ENCODE results near the gene NTM. TPM values are rescaled to one million over a fixed set of nuclear protein-coding genes. Genes with fewer than 3 reads are reported as not detected.

NTM gene
- polyA plus RNA-seq, 1 donor from 2014 or later: 39.4 TPM

GRCh38 chr11:131633921-131634715 lies 263.7 kb downstream of the NTM start:
- Histone ChIP-seq H3K36me3 (ENCODE audit: insufficient read depth, low read length) (no peaks in the 10 kb centered on the region), H3F3A (ENCODE audit: insufficient read depth, low read length, poor library complexity, severe bottlenecking) (no peaks in the 10 kb centered on the region), H3K27me3 (ENCODE audit: insufficient read depth, low read depth, low read length) (no peaks in the 10 kb centered on the region), H3K9me3 (ENCODE audit: low read length) (no peaks in the 10 kb centered on the region), H3K9ac (ENCODE audit: low read length) (no peak overlapping the region), H3K79me2 (replicated peaks; ENCODE audit: insufficient read depth, low read length) (no peaks in the 10 kb centered on the region), H4K20me1 (ENCODE audit: insufficient read depth) (no peaks in the 10 kb centered on the region), H3K27ac (ENCODE audit: low read length) (no peak overlapping the region), H3K4me2 (ENCODE audit: low read length) (no peak overlapping the region), H2AFZ (ENCODE audit: low read depth, low read length) (no peak overlapping the region), H3K4me3 (ENCODE audit: low read length) (no peak overlapping the region), H3K9me2 (ENCODE audit: insufficient read depth, low read length) (no peaks in the 10 kb centered on the region)
- TF ChIP-seq RAD21 (conservative IDR thresholded peaks at IDR 0.05): no peak
- TF ChIP-seq, protein P1, sequence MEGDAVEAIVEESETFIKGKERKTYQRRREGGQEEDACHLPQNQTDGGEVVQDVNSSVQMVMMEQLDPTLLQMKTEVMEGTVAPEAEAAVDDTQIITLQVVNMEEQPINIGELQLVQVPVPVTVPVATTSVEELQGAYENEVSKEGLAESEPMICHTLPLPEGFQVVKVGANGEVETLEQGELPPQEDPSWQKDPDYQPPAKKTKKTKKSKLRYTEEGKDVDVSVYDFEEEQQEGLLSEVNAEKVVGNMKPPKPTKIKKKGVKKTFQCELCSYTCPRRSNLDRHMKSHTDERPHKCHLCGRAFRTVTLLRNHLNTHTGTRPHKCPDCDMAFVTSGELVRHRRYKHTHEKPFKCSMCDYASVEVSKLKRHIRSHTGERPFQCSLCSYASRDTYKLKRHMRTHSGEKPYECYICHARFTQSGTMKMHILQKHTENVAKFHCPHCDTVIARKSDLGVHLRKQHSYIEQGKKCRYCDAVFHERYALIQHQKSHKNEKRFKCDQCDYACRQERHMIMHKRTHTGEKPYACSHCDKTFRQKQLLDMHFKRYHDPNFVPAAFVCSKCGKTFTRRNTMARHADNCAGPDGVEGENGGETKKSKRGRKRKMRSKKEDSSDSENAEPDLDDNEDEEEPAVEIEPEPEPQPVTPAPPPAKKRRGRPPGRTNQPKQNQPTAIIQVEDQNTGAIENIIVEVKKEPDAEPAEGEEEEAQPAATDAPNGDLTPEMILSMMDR (IDR thresholded peaks at IDR 0.05; ENCODE audit: poor library complexity, severe bottlenecking): no peak
- TF ChIP-seq, protein P2, sequence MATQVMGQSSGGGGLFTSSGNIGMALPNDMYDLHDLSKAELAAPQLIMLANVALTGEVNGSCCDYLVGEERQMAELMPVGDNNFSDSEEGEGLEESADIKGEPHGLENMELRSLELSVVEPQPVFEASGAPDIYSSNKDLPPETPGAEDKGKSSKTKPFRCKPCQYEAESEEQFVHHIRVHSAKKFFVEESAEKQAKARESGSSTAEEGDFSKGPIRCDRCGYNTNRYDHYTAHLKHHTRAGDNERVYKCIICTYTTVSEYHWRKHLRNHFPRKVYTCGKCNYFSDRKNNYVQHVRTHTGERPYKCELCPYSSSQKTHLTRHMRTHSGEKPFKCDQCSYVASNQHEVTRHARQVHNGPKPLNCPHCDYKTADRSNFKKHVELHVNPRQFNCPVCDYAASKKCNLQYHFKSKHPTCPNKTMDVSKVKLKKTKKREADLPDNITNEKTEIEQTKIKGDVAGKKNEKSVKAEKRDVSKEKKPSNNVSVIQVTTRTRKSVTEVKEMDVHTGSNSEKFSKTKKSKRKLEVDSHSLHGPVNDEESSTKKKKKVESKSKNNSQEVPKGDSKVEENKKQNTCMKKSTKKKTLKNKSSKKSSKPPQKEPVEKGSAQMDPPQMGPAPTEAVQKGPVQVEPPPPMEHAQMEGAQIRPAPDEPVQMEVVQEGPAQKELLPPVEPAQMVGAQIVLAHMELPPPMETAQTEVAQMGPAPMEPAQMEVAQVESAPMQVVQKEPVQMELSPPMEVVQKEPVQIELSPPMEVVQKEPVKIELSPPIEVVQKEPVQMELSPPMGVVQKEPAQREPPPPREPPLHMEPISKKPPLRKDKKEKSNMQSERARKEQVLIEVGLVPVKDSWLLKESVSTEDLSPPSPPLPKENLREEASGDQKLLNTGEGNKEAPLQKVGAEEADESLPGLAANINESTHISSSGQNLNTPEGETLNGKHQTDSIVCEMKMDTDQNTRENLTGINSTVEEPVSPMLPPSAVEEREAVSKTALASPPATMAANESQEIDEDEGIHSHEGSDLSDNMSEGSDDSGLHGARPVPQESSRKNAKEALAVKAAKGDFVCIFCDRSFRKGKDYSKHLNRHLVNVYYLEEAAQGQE (IDR thresholded peaks at IDR 0.05; ENCODE audit: borderline replicate concordance): no peak
- no peak for TF ChIP-seq EZH2 (IDR thresholded peaks at IDR 0.05; ENCODE audit: borderline replicate concordance, insufficient read depth, low read length, poor library complexity, severe bottlenecking)
- TF ChIP-seq POLR2AphosphoS5 (IDR thresholded peaks at IDR 0.05): no peak
- TF ChIP-seq MXI1 (conservative IDR thresholded peaks at IDR 0.05; ENCODE audit: poor library complexity, severe bottlenecking): no peak
- TF ChIP-seq SMC3 (conservative IDR thresholded peaks at IDR 0.05; ENCODE audit: poor library complexity): no peak
- no peak for TF ChIP-seq TAF1 (IDR thresholded peaks at IDR 0.05; ENCODE audit: low read depth)
- no peak for TF ChIP-seq EP300 (conservative IDR thresholded peaks at IDR 0.05; ENCODE audit: poor library complexity, severe bottlenecking)

- no peaks in the 10 kb centered on the region for H3K79me2 ChIP-seq (replicated peaks; ENCODE audit: insufficient read depth, low read length)
- H3K36me3 ChIP-seq (ENCODE audit: insufficient read depth, low read length): no peaks in the 10 kb centered on the region
- no peak overlapping the region for H2AFZ ChIP-seq (ENCODE audit: low read depth, low read length)
- no peaks in the 10 kb centered on the region for H3F3A ChIP-seq (ENCODE audit: insufficient read depth, low read length, poor library complexity, severe bottlenecking)
- H3K27me3 ChIP-seq (ENCODE audit: insufficient read depth, low read depth, low read length): no peaks in the 10 kb centered on the region
- no peak overlapping the region for H3K27ac ChIP-seq (ENCODE audit: low read length)
- no peak overlapping the region for H3K4me2 ChIP-seq (ENCODE audit: low read length)
- no peak overlapping the region for H3K4me3 ChIP-seq (ENCODE audit: low read length)
- no peak for TF ChIP-seq RAD21 (conservative IDR thresholded peaks at IDR 0.05)
- TF ChIP-seq POLR2AphosphoS5 (IDR thresholded peaks at IDR 0.05): no peak
- no peak for TF ChIP-seq MXI1 (conservative IDR thresholded peaks at IDR 0.05; ENCODE audit: poor library complexity, severe bottlenecking)
- TF ChIP-seq EP300 (conservative IDR thresholded peaks at IDR 0.05; ENCODE audit: poor library complexity, severe bottlenecking): no peak
- TF ChIP-seq, protein P1 (IDR thresholded peaks at IDR 0.05; ENCODE audit: poor library complexity, severe bottlenecking): no peak
- no peak for TF ChIP-seq TAF1 (IDR thresholded peaks at IDR 0.05; ENCODE audit: low read depth)
- TF ChIP-seq SMC3 (conservative IDR thresholded peaks at IDR 0.05; ENCODE audit: poor library complexity): no peak
- TF ChIP-seq, protein P2 (IDR thresholded peaks at IDR 0.05; ENCODE audit: borderline replicate concordance): no peak
- TF ChIP-seq EZH2 (IDR thresholded peaks at IDR 0.05; ENCODE audit: borderline replicate concordance, insufficient read depth, low read length, poor library complexity, severe bottlenecking): no peak
- H4K20me1 ChIP-seq (ENCODE audit: insufficient read depth): no peaks in the 10 kb centered on the region
- H3K9me2 ChIP-seq (ENCODE audit: insufficient read depth, low read length): no peaks in the 10 kb centered on the region
- H3K9me3 ChIP-seq (ENCODE audit: low read length): no peaks in the 10 kb centered on the region
- H3K9ac ChIP-seq (ENCODE audit: low read length): no peak overlapping the region
Observed at GRCh38 chr11:131637469-131638175, 267.2 kb downstream of the NTM start.

Measured in neural cell (in vitro differentiated cells).